Mesothelial cell of epicardium (in vitro differentiated cells): ENCODE results near the gene PTCD2. TPM values are rescaled to one million over a fixed set of nuclear protein-coding genes. Genes with fewer than 3 reads are reported as not detected.

ENCODE experiments used
- DNase-seq, 2 experiments: peaks; one replicate each; pipeline ENCODE4 v3.0.0; 2021; ENCODE audit warnings: low spot score in 2 of 2; ENCODE audit not compliant: unreplicated experiment in 2 of 2
- H3K27ac Mint-ChIP-seq: 2 replicates; pipeline ENCODE4 v1.8.0; 2021; ENCODE audit warnings: mixed read lengths
- H3K27me3 Mint-ChIP-seq: 2 replicates; pipeline ENCODE4 v1.8.0; 2021; ENCODE audit warnings: low read depth, mixed read lengths
- H3K36me3 Mint-ChIP-seq: 2 replicates; pipeline ENCODE4 v1.8.0; 2021; ENCODE audit warnings: mixed read lengths
- H3K4me1 Mint-ChIP-seq: 2 replicates; pipeline ENCODE4 v1.8.0; 2021; ENCODE audit warnings: mixed read lengths
- H3K4me3 Mint-ChIP-seq: 2 replicates; pipeline ENCODE4 v1.8.0; 2021; ENCODE audit warnings: mild to moderate bottlenecking, moderate library complexity, mixed read lengths
- H3K9me3 Mint-ChIP-seq: 2 replicates; pipeline ENCODE4 v1.8.0; 2021; ENCODE audit warnings: mixed read lengths
- total RNA-seq: library from RNA; stranded (reverse); gene quantifications from 3 replicates; pipeline ENCODE4 v1.2.1, GENCODE V29; 2021
- TF ChIP-seq, protein P1 (sequence below): fragments of 200-600 bp; sonication (generic); IDR thresholded peaks from one replicate; pipeline ENCODE4 v1.5.0; 2021; ENCODE audit warnings: antibody characterized with exemption; ENCODE audit not compliant: unreplicated experiment

Gene PTCD2
- total RNA-seq, 1 donor from 2014 or later: 12.2 TPM

DNA sequence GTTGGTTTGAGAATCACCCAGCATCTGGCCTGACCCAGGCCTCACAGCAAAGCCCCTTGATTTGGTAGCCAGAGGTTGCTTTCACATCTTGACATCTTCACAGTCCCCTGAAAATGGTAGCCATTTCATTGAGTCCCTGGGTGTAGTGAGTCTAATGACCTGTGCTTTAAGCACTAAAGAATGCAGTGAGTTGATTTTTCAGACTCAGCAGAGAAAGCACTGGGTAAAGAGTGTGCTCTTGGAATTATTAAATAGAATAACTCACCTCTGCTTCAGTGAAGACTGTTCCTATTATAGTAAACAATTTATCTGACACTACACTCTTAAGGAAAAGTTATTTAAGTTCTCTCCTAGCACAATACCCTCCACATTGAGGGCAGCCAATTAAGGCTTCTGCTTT, 56.2 kb downstream of the PTCD2 start:
- H3K4me1 Mint-ChIP-seq: peaks cover 27% of the 10 kb centered on the region
- H3K27me3 Mint-ChIP-seq: no peaks in the 10 kb centered on the region
- H3K27ac Mint-ChIP-seq: no peak overlapping the region
- TF ChIP-seq, protein P1, sequence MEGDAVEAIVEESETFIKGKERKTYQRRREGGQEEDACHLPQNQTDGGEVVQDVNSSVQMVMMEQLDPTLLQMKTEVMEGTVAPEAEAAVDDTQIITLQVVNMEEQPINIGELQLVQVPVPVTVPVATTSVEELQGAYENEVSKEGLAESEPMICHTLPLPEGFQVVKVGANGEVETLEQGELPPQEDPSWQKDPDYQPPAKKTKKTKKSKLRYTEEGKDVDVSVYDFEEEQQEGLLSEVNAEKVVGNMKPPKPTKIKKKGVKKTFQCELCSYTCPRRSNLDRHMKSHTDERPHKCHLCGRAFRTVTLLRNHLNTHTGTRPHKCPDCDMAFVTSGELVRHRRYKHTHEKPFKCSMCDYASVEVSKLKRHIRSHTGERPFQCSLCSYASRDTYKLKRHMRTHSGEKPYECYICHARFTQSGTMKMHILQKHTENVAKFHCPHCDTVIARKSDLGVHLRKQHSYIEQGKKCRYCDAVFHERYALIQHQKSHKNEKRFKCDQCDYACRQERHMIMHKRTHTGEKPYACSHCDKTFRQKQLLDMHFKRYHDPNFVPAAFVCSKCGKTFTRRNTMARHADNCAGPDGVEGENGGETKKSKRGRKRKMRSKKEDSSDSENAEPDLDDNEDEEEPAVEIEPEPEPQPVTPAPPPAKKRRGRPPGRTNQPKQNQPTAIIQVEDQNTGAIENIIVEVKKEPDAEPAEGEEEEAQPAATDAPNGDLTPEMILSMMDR: no peak
- H3K36me3 Mint-ChIP-seq: no peaks in the 10 kb centered on the region
- no peaks in the 10 kb centered on the region for H3K9me3 Mint-ChIP-seq
- no peak overlapping the region for H3K4me3 Mint-ChIP-seq
- DNase-seq: no peak

DNA sequence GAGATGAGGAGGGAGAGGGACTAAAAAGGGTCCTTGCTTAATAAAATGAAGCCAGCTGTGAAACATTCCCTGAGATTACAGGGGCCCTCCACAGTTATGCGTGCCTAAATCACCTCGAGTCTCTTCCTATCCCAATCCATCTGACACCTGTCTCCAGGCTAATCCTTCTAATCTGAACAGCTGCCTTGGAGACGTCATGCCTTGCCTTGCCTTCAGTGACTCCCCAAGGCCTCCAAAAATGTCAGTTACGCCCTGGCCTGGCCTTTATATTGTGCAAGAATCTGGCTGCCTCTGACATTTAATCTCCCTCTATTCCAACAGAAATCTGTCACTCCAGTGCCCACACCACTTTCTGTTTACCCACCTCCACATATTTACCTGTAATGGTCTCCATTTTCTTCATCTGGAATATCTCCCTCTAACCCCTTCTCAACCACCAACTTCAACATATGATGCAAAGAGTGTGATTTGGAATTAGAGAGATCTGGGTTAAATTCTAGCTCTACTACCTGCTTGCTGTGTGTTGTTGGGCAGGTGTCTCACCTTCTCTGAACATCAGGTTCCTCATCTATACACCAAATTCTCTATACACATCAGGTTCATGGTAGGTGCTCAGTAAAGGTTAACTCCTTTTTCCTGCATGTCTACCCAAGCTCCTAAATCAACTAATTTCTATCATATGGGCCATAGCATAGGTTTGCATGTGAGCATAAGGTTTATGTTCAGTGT, 57.9 kb downstream of the PTCD2 start:
- TF ChIP-seq, protein P1: no peak
- Mint-ChIP-seq H3K27ac (no peak overlapping the region), H3K4me1 (peaks cover 27% of the 10 kb centered on the region), H3K4me3 (no peak overlapping the region), H3K36me3 (no peaks in the 10 kb centered on the region), H3K9me3 (no peaks in the 10 kb centered on the region), H3K27me3 (no peaks in the 10 kb centered on the region)
- no peak for DNase-seq

DNA sequence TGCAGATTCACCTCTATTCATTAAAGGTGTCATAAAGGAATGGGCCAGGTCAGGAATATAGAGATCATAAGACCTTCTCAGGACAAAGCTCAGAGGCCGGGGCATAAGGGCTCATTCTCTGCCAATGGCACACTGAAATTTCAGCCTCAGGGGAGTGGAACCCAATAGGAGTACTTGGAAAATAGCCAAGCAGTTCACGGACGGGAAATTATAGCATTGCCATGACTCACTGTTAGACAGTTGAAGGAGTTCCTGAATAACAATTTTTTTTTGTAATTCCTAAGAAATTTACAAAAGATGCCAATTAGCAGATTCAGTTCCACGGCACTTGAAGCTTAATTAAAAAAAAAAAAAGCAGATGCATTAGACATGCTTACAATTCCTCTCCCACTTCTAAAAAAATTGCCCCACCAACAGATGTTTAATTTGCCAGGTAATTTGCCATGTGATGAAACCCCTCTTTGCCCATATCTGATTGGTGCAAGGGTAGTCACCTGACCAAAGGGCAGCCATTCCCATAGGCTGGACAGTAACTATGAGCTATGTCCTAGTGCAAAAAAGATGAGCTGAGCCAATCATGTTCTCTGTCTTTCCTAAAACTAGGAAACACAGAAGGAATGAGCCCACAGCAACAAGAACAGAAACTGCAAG, 58.6 kb downstream of the PTCD2 start:
- no peaks in the 10 kb centered on the region for H3K9me3 Mint-ChIP-seq
- TF ChIP-seq, protein P1: no peak
- no peak overlapping the region for H3K4me3 Mint-ChIP-seq
- no peaks in the 10 kb centered on the region for H3K27me3 Mint-ChIP-seq
- no peak overlapping the region for H3K27ac Mint-ChIP-seq
- no peaks in the 10 kb centered on the region for H3K36me3 Mint-ChIP-seq
- DNase-seq: no peak
- H3K4me1 Mint-ChIP-seq: peaks cover 27% of the 10 kb centered on the region

DNA sequence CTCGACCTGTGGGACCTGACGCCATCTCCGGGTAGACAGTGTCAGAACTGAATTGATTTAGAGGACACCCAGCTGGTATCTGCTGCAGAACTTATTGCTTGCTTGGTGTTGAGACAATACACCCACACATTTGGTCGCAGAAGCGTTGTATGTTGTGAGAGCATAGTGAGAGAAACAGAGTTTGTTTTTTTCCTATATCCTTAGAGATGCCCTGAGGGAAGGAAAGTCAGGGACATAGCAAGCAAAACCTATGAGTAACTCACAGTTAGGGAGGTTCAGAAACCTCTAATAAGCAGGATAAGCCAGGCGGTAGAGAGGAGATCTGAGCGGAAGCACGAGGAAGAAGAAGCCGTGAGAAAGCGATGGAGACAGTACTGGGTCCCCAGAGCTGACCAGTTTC, 59.8 kb downstream of the PTCD2 start:
- Mint-ChIP-seq H3K9me3 (no peaks in the 10 kb centered on the region), H3K27me3 (no peaks in the 10 kb centered on the region), H3K4me3 (no peak overlapping the region), H3K36me3 (no peaks in the 10 kb centered on the region), H3K4me1 (peaks cover 27% of the 10 kb centered on the region), H3K27ac (no peak overlapping the region)
- no peak for DNase-seq
- TF ChIP-seq, protein P1: no peak

DNA sequence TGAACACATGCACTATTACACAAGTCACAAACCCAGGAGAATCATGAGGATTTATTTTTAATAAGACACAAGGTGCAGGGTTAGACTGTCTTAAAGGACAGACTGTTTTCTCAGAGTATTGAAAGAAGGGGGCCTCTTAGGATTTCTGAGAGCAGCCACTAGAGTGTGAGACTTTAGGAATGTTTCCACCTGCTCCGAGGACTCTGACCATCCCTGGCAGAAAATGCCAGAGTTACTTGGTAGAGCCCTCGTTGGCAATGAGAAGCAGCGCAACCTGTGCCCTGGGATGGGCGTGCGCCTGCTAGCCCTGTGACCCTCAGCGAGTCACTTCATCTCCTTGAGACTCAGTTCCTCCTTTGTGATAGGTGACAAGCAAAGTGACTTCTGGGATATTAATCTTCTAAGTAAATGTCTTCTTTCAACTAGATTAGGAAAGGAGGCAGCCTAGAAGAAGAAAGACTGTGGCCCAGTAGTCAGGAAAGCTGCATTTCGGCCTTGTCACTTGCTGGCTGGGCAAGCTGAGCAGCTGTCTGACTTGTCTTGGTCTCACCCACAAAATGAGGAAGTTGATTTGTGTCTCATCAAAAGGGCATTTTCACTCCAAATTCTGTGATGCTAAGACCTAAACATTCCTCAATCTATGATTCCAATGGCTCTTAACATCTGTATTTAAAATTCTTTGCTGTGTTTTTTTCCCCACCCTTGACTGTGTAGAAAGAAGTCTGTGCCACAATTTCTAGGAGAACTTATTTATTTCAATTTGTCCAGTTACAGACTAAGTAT, 60.5 kb downstream of the PTCD2 start:
- Mint-ChIP-seq H3K27me3 (no peaks in the 10 kb centered on the region), H3K36me3 (no peaks in the 10 kb centered on the region), H3K27ac (no peak overlapping the region), H3K4me3 (no peak overlapping the region), H3K4me1 (peaks cover 27% of the 10 kb centered on the region), H3K9me3 (no peaks in the 10 kb centered on the region)
- TF ChIP-seq, protein P1: no peak
- DNase-seq: no peak
